AG09319 (cell line): ENCODE measurements around the gene MKI67.

Experiments
- DNase-seq: peaks from one replicate; pipeline ENCODE4 v3.0.0-alpha.2; 2010; ENCODE audit warnings: low read depth; ENCODE audit errors: extremely low read depth
- TF ChIP-seq, protein P1 (sequence below): IDR thresholded peaks from 2 replicates; pipeline ENCODE4 v1.5.1; 2011; ENCODE audit warnings: low read depth, mild to moderate bottlenecking, inconsistent platforms, low read length, moderate library complexity

The MKI67 gene

DNA sequence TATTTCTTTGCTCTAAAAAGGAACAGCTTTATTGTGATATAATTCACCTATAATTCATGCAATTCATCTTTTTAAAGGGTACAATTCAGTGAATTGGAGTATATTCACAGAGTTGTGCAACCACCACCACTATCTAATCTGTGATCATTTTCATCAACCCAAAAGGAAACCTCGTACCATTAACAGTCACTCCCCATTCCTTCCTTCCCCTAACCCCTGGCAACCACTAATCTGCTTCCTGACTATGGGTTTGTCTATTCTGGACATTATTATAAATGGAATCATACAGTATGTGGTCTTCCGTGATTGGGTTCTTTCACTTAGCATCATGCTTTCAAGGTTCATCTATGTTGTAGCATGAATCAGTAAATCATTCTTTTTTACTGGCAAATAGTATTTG is 52.3 kb downstream of the MKI67 start:
- DNase-seq, result no peak
- TF ChIP-seq, protein P1, sequence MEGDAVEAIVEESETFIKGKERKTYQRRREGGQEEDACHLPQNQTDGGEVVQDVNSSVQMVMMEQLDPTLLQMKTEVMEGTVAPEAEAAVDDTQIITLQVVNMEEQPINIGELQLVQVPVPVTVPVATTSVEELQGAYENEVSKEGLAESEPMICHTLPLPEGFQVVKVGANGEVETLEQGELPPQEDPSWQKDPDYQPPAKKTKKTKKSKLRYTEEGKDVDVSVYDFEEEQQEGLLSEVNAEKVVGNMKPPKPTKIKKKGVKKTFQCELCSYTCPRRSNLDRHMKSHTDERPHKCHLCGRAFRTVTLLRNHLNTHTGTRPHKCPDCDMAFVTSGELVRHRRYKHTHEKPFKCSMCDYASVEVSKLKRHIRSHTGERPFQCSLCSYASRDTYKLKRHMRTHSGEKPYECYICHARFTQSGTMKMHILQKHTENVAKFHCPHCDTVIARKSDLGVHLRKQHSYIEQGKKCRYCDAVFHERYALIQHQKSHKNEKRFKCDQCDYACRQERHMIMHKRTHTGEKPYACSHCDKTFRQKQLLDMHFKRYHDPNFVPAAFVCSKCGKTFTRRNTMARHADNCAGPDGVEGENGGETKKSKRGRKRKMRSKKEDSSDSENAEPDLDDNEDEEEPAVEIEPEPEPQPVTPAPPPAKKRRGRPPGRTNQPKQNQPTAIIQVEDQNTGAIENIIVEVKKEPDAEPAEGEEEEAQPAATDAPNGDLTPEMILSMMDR, result no peak

DNA sequence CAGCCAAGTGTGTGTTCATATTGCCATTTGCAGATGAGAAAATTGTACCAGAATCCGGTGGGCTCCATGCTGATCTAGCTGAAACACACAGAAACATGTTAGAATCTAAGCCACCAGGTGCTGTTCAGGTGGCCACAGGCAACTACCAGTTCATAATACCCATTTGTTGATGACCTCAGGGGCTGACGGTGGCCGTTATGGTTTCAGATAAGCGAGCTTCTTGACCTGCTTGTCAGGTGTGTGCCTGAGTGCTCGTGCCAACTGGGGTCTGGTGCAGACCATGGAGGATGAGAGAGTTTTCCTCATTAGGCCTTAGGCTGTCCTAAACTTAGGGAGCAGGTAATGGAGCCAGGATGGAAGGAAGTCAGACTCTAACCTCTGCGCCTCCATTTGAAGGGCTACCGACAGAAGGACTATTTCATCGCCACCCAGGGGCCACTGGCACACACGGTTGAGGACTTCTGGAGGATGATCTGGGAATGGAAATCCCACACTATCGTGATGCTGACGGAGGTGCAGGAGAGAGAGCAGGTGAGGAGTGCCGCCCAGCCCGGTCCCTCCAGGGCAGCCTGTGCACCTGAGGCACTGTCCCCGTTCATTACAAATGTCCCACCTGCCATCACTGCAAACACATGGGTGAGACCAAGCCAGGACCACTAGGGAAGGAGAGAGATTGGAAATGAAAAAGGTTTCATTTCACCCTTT is 53.1 kb downstream of the MKI67 start:
- TF ChIP-seq, protein P1, result no peak
- DNase-seq, result no peak

DNA sequence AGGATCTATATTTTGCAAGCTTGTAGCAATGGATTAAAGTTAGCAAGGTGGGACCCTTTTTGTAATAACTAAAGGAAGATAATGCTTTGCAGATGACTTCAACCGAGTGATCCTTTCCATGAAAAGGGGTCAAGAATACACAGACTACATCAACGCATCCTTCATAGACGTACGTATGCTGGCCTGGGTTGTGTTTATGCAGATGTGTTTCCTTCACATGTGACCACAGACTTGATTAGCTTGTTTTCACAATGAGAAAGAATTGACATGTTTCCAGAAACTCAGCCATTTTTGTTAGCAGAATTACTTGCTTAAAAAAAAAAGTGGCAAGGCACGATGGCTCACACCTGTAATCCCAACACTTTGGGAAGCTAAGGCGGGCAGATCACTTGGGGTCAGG is 54.2 kb downstream of the MKI67 start:
- TF ChIP-seq, protein P1, result no peak
- no peak for DNase-seq

DNA sequence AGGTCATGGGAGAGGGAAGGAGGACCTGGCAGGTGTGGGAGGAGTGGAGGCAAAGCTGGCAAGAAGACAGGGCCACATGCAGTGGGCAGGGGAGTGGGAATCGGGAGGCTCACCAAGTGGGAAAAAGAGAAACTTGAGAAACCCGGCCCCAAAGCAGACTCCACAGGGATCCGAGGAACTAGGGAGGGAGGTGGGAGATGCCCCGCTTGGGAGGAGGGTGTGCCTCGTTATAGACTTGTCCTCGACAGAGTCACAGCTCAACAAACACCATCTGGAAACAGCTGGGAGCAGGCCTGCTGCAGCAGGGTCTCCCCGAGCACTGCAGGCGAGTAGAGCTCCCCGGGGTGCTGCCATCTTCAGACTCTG is 54.8 kb downstream of the MKI67 start:
- DNase-seq, result no peak
- TF ChIP-seq, protein P1, result no peak

DNA sequence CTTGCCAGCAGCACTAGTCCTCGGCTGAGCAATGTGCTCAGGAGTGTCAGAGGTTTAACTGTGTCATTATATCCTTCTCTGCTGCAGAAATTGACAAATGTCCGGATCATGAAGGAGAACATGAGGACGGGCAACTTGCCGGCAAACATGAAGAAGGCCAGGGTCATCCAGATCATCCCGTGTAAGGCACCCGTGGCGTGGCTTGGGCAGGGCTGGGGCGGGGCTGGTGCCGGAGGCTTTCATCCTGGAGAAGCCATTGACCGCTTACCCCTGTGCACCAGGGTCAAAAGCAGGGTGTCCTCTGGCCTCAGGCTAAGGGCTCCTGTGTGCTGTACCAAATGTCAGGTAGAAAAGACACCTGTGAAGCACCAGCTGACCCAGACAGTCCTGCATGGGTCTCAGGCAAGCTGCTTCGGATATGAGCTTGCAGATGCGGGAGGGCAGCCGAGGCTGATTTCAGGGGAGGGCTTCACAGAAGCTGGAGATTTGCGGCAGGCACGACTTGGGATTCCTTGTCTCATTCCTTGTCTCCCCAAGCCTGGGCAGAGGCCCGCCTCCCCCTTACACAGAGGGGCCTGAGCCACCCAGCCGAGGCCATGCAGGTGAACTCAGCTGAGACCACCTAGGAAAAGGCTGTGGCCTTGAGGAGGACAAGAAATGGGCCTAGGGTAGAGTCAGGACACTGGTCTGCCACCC is 55.4 kb downstream of the MKI67 start:
- TF ChIP-seq, protein P1, result no peak
- no peak for DNase-seq

DNA sequence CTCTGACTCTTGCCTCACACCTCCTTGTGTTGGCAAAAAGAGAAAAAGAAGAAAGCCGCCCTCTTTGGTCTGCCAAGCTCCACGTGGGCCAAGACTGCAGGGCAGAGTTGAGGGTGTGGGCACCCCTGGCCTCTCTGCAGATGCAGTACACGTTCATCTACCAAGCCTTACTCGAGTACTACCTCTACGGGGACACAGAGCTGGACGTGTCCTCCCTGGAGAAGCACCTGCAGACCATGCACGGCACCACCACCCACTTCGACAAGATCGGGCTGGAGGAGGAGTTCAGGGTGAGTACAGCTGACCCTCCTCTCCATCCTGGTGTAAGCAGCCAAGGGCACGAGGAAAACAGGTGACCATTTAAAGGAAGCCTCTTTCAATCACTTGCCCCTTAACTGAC is 56.1 kb downstream of the MKI67 start:
- TF ChIP-seq, protein P1, result no peak
- no peak for DNase-seq

DNA sequence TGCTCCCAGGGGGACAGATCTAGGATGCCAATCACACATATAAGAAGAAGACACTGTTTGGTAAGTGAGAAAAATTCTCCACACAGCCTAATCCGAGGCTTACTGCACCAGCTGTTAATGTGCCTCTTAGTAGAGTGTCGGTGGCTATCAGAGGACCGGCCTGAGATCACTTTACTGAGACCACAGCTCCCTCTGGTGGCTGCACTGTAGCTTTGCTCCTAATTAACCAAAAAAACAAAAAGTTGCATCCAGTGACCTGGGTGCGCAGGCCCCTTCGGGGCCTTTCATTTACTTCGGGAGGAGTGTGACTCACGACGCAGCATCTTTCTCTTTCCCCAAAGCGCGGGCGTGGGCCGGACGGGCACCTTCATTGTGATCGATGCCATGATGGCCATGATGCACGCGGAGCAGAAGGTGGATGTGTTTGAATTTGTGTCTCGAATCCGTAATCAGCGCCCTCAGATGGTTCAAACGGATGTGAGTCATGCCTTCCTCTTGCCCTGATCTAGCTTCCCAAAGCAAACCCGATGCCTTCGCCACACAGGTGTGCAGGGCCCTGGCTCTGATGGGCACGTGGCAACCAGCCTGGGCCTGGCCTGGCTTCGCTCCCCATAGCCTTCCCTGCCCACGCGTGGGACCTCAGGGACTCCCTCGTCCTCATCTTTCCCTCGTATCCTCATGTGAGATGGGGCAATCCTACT is 56.7 kb downstream of the MKI67 start:
- TF ChIP-seq, protein P1, result peak; percentile 81
- peak; percentile 54 for DNase-seq
